ENCODE results near the gene TMEM131. TPM values are rescaled to one million over a fixed set of nuclear protein-coding genes. Genes with fewer than 3 reads are reported as not detected.

The TMEM131 gene
- total RNA-seq, 2 experiments from 2014 or later: 39.7 to 40.6 TPM

DNA sequence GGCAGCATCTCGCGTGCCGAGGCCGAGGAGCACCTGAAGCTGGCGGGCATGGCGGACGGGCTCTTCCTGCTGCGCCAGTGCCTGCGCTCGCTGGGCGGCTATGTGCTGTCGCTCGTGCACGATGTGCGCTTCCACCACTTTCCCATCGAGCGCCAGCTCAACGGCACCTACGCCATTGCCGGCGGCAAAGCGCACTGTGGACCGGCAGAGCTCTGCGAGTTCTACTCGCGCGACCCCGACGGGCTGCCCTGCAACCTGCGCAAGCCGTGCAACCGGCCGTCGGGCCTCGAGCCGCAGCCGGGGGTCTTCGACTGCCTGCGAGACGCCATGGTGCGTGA is 271.7 kb downstream of the TMEM131 start:
- ChIA-PET CTCF (interaction anchor here (0.6 to 2.6 kb wide), 3 partner anchors 10 to 106 kb away, joined by 3 to 9 read pairs (median 4); partner anchors contain the start of gene ZAP70), POLR2A (no interaction called here)
- no peaks in the 10 kb centered on the region for H3K27me3 Mint-ChIP-seq
- no peak overlapping the region for H3K27ac Mint-ChIP-seq
- DNase-seq: no peak
- H3K36me3 Mint-ChIP-seq (ENCODE audit: low read depth): peaks cover 85% of the 10 kb centered on the region
- H3K4me1 Mint-ChIP-seq: peaks cover 64% of the 10 kb centered on the region
- H3K4me3 Mint-ChIP-seq: no peak overlapping the region
- H3K9me3 Mint-ChIP-seq: peaks cover 13% of the 10 kb centered on the region

DNA sequence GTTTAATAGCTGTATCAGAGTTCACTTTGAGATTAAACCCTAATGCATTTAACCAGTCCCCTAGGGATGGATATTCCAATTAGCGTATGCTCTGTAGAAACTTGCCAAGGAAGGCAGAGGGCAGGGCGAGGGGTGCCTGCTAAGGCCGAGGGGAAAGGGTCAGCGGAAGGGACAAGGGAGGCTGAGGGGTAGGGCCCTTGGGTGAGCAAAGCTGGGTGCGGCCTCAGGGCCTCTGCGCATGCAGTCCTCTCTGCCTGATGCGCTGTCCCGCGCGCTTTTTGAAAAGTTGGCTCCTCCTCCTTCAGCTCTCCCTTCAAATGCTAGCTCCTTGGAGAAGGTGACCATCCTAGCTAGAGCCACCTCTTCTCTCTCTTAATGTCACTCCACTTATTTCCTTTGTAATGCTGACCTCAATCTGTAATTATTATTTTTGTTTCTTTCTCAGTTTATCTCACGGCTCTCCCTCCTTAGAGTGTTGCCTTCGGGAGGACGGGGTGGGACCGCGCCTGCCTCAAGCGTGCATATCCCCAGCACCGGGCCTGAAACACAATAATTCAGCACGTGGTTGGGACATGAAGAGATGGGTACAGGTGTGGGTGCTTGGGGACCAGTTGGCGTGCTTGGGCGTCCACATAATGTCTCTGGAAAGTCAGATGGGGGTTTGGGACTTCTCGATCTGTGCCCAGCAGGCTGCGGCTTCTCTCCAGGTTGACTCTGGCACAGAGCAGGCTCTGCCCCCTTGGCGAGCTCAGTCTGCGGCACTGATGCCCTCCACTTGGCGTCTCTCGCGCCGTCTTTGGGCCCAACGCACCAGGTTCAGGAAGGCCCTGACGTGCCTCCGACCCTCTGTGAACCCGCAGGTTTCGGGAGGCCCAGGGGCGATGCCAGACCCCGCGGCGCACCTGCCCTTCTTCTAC is 272.3 kb downstream of the TMEM131 start:
- H3K4me3 Mint-ChIP-seq: no peak overlapping the region
- H3K36me3 Mint-ChIP-seq (ENCODE audit: low read depth): peaks cover 85% of the 10 kb centered on the region
- POLR2A ChIA-PET: no interaction called here
- CTCF ChIA-PET: interaction anchor here (0.6 to 2.6 kb wide), 6 partner anchors 9 to 107 kb away, joined by 3 to 9 read pairs (median 4); partner anchors contain the start of gene ZAP70
- no peaks in the 10 kb centered on the region for H3K27me3 Mint-ChIP-seq
- H3K9me3 Mint-ChIP-seq: peaks cover 10% of the 10 kb centered on the region
- no peak for DNase-seq
- peaks cover 70% of the 10 kb centered on the region for H3K4me1 Mint-ChIP-seq
- H3K27ac Mint-ChIP-seq: peak overlapping the region; percentile 54

DNA sequence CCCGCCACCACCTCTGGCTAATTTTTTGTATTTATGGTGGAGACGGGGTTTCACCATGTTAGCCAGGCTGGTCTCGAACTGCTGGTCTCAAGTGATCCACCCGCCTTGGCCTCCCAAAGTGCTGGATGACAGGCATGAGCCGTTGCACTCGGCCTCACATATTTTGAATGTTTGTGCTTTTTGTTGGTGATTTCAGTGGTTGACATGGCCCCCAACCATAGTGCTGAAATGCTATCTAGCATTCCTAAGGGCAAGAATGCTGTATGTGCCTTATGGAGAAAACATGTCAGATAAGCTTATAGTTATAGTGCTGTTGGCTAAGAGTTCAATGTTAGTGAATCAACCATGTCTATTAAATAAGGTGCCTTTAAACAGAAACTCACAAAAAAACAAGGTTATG is 273.5 kb downstream of the TMEM131 start:
- H3K4me1 Mint-ChIP-seq: peaks cover 69% of the 10 kb centered on the region
- no peak overlapping the region for H3K4me3 Mint-ChIP-seq
- ChIA-PET CTCF (interaction anchor here (1.2 to 2.6 kb wide), 4 partner anchors 8 to 22 kb away, joined by 3 to 9 read pairs (median 6); partner anchors contain the start of gene ZAP70), POLR2A (no interaction called here)
- peaks cover 84% of the 10 kb centered on the region for H3K36me3 Mint-ChIP-seq (ENCODE audit: low read depth)
- no peak overlapping the region for H3K27ac Mint-ChIP-seq
- peaks cover 6% of the 10 kb centered on the region for H3K9me3 Mint-ChIP-seq
- no peaks in the 10 kb centered on the region for H3K27me3 Mint-ChIP-seq
- DNase-seq: no peak

DNA sequence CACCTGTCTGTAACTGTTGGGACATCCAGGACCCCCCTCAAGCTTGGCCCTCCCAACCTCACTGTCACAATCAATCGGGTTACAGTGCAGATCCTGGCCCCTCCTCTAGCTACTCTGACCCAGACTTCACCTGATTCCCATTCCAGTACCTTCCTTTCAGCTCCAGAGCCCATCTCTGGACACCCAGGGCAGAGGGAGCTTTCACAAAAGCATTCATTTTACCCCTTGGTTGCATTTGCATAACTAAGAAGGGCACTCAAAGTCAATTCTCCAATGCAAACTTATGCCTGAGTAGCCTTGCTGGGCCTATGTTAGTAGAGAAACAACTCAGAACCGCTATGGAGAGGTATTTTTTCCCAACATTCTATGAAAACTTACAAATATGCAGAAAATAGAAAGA is 275.0 kb downstream of the TMEM131 start:
- H3K36me3 Mint-ChIP-seq (ENCODE audit: low read depth): peaks cover 80% of the 10 kb centered on the region
- ChIA-PET POLR2A (no interaction called here), CTCF (interaction anchor here (0.6 to 1.2 kb wide), 3 partner anchors 28 to 1055 kb away, joined by 3 to 6 read pairs (median 3); no protein-coding TSS in a partner anchor)
- H3K4me3 Mint-ChIP-seq: no peak overlapping the region
- H3K9me3 Mint-ChIP-seq: peaks cover 3% of the 10 kb centered on the region
- H3K27ac Mint-ChIP-seq: peak overlapping the region; percentile 71
- H3K27me3 Mint-ChIP-seq: no peaks in the 10 kb centered on the region
- H3K4me1 Mint-ChIP-seq: peaks cover 72% of the 10 kb centered on the region
- DNase-seq: no peak

DNA sequence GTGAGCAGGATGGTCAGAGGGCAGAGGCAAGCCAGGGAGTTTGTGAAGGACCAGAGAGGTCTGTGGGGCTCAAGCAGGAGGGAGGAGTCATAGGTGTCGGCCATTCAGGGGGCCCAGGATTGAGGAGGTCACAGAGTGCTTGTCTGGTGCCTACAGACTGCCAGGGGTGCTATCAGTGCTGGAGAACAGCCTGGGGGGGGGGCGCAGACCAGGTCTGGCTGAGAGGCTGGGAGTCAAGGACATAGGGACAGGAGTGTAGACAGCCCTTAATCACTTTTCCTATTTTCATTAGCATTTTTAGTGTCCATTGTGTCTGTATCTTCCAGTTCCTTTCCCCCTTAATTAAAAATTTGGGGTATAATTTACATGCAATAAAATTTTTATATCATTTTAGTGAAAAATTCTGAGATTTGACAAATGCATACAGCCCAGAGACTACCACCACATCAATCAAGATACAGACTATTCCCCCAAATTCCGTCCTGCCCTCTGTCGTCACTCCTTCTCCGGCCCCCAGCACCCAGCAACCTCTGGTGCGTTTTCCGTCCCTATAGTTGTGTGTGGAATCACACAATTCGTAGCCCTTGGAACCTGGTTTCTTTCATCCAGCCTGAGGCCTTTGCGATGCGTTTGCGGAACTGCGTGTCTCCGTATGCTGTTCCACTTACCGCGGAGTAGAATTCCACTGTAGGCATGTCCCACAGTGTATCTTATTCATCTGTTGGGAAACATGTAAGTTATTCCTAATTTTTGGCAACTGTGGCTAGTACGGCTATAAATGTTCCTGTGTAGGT is 276.2 kb downstream of the TMEM131 start:
- H3K36me3 Mint-ChIP-seq (ENCODE audit: low read depth): peaks cover 80% of the 10 kb centered on the region
- peak overlapping the region; percentile 95 for H3K4me3 Mint-ChIP-seq
- H3K27me3 Mint-ChIP-seq: no peaks in the 10 kb centered on the region
- H3K9me3 Mint-ChIP-seq: no peaks in the 10 kb centered on the region
- CTCF ChIA-PET: interaction anchor here (0.6 to 1.5 kb wide), 6 partner anchors 8 to 29 kb away, joined by 3 to 7 read pairs (median 4); no protein-coding TSS in a partner anchor
- no peak for DNase-seq
- H3K4me1 Mint-ChIP-seq: peaks cover 76% of the 10 kb centered on the region
- POLR2A ChIA-PET: no interaction called here
- H3K27ac Mint-ChIP-seq: peak overlapping the region; percentile 92

DNA sequence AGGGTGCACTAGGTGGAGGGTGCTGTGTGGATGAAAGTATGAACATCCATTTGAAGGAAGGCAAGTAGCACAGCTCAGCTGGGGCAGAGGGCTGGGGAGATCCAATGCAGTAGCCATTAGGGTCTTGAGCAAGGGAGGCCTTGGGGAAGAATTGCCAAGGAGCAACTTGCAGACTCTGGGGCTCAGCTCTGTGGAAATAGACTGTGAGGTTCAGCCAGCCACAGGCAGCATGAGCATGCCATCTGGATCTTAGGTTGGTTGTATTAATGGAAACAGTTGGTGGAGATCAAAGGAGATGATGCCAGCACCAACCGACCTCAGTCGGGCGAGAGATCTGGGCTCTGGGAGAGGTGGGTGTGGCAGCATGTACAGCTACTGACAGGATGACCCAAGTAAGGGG is 276.8 kb downstream of the TMEM131 start:
- CTCF ChIA-PET: interaction anchor here (0.6 to 2.9 kb wide), 14 partner anchors 9 to 128 kb away, joined by 3 to 12 read pairs (median 4); partner anchors contain the start of gene ACTR1B
- H3K27ac Mint-ChIP-seq: peak overlapping the region; percentile 92
- peak; percentile 42 for DNase-seq
- H3K27me3 Mint-ChIP-seq: no peaks in the 10 kb centered on the region
- H3K4me1 Mint-ChIP-seq: peaks cover 76% of the 10 kb centered on the region
- peaks cover 80% of the 10 kb centered on the region for H3K36me3 Mint-ChIP-seq (ENCODE audit: low read depth)
- no peaks in the 10 kb centered on the region for H3K9me3 Mint-ChIP-seq
- H3K4me3 Mint-ChIP-seq: peak overlapping the region; percentile 95
- POLR2A ChIA-PET: interaction anchor here (0.9 to 1.0 kb wide), 3 partner anchors 8 to 22 kb away, joined by 3 to 4 read pairs (median 3); no protein-coding TSS in a partner anchor

DNA sequence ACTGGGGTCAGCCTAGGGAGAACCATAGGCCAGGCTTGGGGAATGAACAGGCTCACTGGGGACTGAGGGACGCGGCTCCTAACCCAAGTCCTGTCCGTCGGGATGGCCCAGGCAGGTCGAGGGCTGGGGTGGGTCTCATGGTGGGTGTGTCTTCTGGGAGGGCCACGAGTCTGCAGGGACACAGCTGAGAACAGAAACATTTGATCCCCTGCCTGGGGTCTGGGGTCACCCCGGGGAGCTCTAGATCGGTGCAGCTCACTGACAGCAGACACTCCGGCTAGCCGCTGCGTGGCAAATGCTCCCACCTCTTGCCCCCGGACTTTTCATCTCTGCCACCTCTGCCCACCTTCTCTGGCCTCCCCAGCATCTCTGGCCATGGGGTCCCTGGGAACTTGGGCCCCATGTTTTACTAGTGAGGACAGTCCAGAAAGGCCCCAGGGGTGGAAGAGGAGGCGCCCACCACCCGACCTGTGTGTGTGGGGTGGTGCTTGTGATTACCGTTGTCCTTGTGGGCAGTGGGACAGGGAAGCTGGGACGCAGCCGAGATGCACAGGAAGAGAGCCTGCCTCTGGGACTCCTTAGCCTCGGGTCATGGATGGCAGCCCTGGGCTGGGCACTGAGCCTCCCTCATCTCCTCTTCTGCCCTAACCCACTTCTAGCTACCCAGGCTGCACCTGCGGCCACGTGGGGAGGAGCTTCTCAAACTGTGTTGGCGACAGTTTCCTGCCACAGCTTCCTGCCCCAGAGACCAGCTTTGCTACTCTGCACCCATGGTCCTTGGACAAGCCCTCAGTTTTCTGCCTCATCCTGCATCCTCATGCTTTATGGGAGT is 277.5 kb downstream of the TMEM131 start:
- DNase-seq: peak; percentile 86
- Mint-ChIP-seq H3K36me3 (ENCODE audit: low read depth) (peaks cover 81% of the 10 kb centered on the region), H3K4me3 (peak overlapping the region; percentile 95), H3K9me3 (no peaks in the 10 kb centered on the region), H3K4me1 (peaks cover 77% of the 10 kb centered on the region), H3K27ac (peak overlapping the region; percentile 92), H3K27me3 (no peaks in the 10 kb centered on the region)
- CTCF ChIA-PET: interaction anchor here (0.6 to 12.5 kb wide), 16 partner anchors 8 to 666 kb away, joined by 3 to 101 read pairs (median 4); partner anchors contain the start of gene ACTR1B
- POLR2A ChIA-PET: interaction anchor here (0.9 to 1.0 kb wide), 3 partner anchors 9 to 23 kb away, joined by 3 to 4 read pairs (median 3); no protein-coding TSS in a partner anchor

DNA sequence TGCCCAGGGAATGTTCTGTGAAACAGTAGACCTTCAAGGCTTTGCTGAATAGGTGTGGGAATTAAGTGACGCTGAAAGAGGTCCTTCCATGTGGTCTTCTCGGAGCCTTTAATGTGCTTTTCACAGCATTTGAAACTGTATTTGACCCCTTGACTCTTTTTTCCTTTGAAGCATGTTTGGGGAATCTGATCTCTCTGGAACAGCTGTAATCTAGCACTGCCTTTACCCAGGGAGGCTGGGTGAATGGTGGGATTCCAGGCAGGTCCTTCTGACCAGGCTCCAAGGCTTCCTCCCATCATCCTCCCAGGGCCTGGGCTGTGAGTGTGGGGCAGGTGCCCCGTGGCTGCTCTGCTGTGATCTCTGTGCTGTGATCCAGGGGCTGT is 278.1 kb downstream of the TMEM131 start:
- POLR2A ChIA-PET: no interaction called here
- Mint-ChIP-seq H3K27me3 (no peaks in the 10 kb centered on the region), H3K9me3 (no peaks in the 10 kb centered on the region), H3K36me3 (ENCODE audit: low read depth) (peaks cover 76% of the 10 kb centered on the region), H3K4me1 (peaks cover 78% of the 10 kb centered on the region), H3K4me3 (peak overlapping the region; percentile 95), H3K27ac (peak overlapping the region; percentile 92)
- CTCF ChIA-PET: interaction anchor here (0.7 to 12.5 kb wide), 13 partner anchors 8 to 667 kb away, joined by 3 to 101 read pairs (median 5); partner anchors contain the start of gene ACTR1B
- no peak for DNase-seq

DNA sequence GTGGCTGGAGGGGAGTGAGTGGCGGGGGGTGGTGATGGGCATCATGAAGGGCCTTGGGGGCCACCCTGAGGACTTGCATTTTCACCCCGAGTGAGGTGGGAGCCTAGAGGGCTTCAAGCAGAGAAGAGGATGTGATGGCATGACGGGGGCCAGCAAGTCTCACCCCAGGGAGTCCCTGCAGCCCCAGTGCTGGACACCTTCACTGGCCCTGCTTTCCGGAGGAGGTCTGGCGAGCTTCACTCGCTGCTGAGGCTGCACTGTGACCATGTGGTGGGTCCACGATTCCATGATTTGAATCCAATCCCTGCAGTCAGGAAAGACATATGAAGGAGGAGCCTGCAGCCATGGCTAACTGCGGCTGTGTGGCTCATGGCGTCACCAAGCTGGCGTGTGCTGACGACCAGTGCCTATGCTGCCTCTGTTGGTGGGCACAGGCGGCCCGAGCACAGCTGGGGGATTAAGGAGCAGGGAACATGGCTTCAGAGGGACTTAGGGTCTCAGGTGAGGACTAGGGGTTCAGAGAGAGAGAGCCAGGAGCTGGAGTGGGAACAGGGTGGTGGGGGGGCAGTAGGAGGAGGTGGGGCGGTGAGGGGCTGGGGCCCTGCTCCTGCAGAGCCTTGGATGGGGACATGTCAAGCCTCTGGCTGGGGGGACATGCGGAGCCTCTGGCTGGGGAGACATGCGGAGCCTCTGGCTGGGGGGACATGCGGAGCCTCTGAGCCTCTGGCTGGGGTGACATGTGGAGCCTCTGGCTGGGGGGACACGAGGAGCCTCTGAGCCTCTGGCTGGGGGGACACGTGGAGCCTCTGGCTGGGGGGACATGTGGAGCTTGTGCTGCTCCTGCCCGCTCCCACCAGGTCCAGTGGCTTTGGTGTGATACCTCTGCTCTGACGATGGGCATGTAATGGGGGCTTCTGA is 278.8 kb downstream of the TMEM131 start:
- POLR2A ChIA-PET: no interaction called here
- CTCF ChIA-PET: interaction anchor here (0.7 to 12.5 kb wide), 6 partner anchors 9 to 126 kb away, joined by 3 to 101 read pairs (median 4); no protein-coding TSS in a partner anchor
- H3K4me1 Mint-ChIP-seq: peaks cover 80% of the 10 kb centered on the region
- peaks cover 70% of the 10 kb centered on the region for H3K36me3 Mint-ChIP-seq (ENCODE audit: low read depth)
- H3K4me3 Mint-ChIP-seq: peak overlapping the region; percentile 95
- DNase-seq: no peak
- H3K9me3 Mint-ChIP-seq: no peaks in the 10 kb centered on the region
- H3K27ac Mint-ChIP-seq: peak overlapping the region; percentile 99
- no peaks in the 10 kb centered on the region for H3K27me3 Mint-ChIP-seq

DNA sequence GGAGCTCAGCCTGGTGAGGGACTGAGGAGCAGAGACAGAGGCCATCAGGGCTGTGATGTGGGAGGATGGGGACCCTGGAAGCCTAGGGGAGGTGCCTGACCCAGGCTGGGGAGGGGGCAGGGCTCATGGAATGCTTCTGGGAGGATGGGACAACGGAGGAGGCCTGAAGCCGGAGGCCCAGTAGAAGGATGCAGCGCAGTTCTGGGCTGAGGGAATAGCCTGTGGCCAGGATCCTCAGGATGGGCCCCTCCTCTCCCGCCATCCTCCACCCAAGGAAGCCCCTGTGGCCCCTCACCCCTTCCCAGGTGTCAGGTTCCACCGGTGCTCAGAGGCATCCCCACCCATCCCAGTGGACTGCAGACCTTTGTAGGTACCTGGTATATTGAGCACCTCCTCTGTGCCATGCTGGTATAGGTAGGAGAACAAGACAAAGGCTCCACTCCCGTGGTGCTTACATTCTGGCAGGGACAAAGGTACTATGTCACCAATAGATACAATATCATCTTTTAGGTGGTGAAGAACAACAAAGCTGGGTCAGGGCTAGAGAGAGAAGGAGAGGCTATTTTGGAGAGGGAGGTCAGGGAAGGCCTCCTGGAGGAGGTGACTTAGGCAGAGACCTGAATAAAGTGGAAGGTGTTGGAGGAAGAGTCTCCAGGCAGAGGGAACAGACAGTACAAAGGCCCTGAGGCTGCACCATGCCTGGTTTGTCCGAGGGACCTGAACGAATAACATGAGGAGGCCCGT is 279.6 kb downstream of the TMEM131 start:
- ChIA-PET CTCF (interaction anchor here (0.6 to 12.5 kb wide), 6 partner anchors 8 to 826 kb away, joined by 3 to 101 read pairs (median 4); no protein-coding TSS in a partner anchor), POLR2A (no interaction called here)
- DNase-seq: no peak
- Mint-ChIP-seq H3K27me3 (no peaks in the 10 kb centered on the region), H3K9me3 (no peaks in the 10 kb centered on the region), H3K27ac (peak overlapping the region; percentile 99), H3K4me1 (peaks cover 87% of the 10 kb centered on the region), H3K36me3 (ENCODE audit: low read depth) (peaks cover 67% of the 10 kb centered on the region), H3K4me3 (peak overlapping the region; percentile 95)

Data from activated CD4-positive, alpha-beta T cell treated with anti-CD3 and anti-CD28 coated beads, Interleukin-2, amount 10 ng/mL, durations not matched to agents 7 days and 5 days (primary cell).